GM18909 (cell line): ENCODE measurements around the gene MOV10L1.
"Not testable (repeated sequence)": the region's sequence is repeated elsewhere in the genome, so short reads cannot be mapped to it uniquely, and the experiment has no call there.

Experiments
- ATAC-seq: cut with Tn5 transposase; IDR thresholded peaks from one replicate; pipeline ENCODE4 v1.9.1; 2021; ENCODE audit warnings: mild to moderate bottlenecking; ENCODE audit not compliant: unreplicated experiment, poor library complexity

MOV10L1 gene

DNA sequence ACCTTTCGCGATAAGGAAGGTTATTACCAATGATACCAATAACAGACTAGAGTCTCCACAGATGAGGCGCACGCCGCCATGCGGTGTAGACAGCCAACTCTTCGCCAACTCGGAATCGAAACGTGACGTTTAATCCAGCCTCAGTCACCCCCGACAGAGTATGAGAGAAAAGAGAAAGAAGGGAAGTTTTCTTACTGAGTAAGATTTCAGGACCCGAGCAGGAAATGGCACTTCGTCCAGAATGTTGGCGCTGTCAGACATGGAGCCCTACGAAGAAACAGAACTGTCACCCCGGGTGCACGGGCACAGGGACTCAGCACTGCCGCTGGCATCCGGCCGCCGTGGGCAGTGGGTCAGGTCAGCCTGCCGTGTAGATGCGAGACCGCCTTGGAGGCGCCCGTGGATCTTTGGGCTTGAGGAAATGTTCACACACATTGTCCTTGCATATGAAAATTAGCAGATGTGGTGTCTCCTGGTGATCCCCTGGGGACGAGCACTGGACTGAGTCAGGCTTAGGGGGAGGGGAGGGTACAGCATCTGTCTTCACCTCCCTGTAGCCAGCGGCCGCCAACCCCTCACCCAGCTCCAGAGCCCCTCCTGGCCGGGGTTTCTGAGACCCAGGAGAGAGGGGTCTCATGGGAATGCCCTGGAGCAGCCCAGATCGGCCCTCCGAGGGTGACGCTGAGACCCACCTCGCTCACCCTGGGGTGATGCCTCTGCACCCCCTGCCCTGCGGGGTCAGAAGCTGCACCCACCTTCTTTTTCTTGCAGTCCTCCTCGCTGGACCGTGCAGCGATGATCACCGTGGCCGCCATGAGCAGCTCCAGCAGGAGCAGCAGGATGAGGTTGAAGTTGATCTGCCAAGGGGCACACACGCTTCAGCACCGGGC, 12.9 kb upstream of the MOV10L1 start:
- no peak for ATAC-seq

DNA sequence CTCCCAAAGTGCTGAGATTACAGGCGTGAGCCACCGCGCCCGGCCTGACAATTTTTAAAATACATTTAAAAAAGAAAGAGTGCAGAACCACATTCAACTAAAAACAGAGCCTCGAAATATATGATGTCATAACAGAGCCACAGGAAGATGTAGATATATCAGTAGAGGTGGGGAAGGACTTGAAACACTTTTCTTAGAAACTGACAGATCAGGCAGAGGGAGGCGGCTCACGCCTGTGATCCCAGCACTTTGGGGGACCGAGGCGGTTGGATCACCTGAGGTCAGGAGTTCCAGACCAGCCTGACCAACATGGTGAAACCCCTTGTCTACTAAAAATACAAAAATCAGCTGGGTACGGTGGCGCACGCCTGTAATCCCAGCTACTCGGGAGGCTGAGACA, 11.6 kb upstream of the MOV10L1 start:
- no peak for ATAC-seq

DNA sequence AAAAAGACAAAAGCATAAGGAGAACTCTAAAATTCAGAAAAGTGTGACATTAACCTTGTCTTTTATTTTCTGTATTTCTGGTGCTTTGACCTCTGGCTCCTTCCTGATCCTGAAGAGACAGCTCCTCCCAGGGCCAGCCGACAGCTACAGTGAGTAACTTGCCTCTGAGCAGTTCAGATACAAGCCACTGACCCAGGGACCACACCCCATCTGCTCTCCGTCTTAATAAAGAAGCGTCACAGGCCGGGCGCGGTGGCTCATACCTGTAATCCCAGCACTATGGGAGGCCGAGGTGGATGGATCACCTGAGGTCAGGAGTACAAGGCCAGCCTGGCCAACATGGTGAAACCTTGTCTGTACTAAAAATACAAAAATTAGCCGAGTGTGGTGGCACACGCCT, 11.0 kb upstream of the MOV10L1 start:
- ATAC-seq, result no peak

DNA sequence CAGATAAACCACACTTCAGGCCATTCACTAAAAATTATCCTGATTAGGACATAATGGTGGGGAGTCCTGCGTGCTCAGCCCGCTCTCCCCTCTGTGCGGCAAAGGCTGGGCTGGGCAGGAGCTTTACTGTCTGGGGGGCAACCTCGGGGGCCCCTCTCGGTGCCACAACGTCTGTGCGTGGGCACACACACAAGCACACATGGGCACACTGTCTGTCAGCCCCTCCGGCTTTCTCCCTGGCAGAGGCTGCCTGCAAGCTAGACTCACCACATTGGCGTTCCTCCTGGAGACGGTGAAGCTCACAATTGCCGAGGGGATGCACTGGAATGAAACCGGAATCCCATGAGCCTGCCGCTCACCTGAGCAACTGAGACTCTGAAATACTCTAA, 9.7 kb upstream of the MOV10L1 start:
- no peak for ATAC-seq

DNA sequence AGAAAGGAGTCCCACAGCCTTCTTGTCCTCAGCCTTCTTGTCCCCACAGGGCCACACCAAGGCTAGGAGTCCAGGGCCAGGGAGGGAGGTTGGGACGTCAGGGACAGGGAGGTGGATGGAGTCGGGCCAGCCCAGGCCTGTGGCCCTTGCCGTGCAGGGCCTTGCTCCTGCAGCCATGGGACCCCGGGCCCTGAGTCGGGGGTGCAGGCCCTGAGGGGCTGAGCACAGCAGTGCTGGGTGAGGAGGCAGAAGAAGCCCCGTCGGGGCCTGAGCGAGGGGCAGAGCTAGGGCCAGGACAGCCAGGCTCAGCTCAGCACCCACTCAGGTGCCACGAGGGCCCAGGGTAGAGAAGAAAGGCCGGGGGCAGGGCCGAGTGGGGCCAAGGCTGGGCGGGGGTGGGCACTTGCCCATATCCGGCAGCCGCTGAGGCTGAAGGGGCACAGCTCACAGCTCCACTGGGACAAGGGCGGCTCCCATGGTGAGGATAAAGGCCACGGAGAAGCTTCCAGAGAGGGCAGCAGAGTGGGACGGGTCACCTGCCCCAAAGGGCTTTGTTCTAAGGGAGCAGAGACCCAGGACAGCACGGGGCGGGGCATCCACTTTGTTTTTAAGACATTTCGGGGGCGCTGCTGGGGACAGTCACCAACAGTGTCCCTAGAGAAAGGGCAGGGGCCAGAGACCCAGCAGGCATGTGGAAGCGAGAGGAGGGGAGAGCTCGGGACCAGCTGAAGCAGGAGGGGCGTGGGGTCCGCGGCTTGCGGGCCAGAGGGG, 8.2 kb upstream of the MOV10L1 start:
- no peak for ATAC-seq

DNA sequence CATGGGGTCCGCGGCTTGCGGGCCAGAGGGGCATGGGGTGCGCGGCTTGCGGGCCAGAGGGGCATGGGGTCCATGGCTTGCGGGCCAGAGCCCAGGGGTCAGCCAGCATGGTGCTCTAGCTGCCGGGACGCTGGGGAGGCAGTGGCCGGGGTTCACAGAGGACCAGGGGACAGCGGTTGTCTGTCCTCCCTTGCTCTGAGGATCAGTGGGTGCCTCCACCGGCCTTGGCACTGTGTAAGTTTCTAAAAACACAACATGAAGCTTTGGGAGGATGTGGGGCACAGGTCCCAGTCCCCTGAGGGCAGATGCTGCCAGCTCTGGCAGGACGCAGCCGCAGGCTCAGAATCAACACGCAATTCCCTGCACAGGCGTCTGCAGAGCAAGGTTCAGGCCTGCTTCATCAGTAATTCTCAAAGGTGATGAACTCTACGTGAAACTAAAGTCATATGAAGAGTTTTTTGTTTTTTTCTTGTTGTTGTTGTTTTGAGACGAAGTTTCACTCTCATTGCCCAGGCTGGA, 7.5 kb upstream of the MOV10L1 start:
- no peak for ATAC-seq

DNA sequence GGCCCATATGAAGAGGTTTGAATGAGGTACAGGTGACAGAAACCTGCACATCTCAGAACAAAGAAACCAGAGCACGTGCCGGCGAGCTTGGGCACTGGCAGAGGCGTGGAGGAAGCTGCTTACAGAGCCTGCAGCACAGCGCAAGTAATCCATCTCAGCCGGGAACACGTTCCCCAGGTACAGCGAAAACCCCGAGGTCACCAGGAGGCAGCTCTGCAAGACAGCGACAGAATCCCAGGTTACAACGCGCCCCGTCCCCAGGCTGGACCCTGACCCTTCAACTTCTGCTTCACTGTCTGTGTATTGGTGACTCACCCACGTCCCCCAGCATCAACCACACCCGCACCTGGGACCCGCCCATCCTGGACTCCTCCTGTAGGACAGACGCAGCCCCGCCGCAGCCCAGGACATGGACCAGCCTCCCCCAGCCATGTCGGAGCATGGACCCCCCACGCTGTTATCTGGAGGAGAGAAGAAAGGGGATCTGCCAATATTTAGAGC, 6.8 kb upstream of the MOV10L1 start:
- no peak for ATAC-seq

DNA sequence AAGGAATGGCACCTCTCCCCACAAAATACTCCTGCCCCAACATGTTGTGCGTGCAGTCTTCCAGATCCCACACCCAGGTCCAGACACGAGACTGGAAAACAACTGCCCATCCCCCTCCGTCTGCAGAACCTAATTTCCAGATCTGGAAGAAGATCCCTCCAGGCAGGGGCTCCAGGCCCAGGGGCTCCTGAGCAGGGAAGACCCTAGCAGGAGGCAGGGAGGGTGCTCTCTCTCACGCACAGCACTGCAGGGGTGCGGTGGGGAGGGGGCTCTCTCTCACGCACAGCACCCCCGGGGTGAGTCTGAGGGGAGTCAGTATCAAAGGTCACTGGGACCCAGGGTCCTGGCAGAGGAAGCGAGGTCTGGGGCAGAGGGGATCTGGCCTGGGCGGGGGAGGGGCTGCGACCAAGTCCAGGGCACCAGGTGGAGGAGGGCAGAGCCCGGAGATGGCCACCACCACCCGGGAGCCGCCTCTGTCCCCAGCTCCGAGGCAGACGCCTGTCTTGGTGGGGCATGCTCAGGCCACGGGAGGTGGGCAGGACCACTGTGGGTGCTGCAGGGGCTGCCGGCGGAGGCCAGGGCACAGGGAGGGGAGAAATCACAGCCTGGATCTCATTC, 6.2 kb upstream of the MOV10L1 start:
- no peak for ATAC-seq

DNA sequence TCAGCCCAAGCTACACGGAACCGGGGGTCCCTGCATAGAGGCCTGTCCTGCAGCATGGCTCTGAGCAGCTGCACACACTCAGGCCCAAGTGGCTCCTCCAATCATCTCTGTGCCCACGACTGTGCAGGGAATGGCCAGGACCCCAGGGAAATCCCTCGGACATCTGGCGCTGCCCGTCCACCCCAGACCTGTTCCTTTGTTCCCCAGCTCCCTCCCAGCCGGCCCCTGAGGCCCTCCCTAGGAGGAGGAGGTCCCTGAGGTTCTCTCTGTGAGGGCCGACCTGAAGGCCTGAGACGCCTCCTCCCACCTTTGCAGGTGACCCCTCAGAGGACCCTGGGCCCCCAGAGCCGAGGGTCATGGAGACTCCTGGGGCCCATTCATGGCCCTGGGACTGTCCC, 5.7 kb upstream of the MOV10L1 start:
- ATAC-seq, result no peak

DNA sequence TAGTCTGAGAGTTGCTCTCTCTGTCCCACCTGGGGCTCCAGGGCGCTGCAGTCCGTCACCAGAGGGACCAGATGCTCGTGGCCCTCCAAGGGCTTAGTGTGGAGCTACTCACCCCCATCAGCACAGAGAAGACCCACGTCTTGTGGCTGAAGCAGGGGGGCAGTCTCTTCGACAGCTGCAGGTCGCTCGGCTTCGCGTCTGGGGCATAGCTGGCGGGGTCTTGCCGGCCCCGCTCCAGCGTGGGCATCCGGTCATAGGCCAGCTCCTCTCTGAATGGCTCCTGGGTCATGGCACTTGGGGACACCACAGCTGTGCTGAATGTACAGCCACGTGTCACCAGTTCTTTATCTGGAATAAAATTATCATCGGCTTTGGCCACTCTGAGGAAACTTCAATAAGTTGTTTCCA, 5.2 kb upstream of the MOV10L1 start:
- no peak for ATAC-seq

DNA sequence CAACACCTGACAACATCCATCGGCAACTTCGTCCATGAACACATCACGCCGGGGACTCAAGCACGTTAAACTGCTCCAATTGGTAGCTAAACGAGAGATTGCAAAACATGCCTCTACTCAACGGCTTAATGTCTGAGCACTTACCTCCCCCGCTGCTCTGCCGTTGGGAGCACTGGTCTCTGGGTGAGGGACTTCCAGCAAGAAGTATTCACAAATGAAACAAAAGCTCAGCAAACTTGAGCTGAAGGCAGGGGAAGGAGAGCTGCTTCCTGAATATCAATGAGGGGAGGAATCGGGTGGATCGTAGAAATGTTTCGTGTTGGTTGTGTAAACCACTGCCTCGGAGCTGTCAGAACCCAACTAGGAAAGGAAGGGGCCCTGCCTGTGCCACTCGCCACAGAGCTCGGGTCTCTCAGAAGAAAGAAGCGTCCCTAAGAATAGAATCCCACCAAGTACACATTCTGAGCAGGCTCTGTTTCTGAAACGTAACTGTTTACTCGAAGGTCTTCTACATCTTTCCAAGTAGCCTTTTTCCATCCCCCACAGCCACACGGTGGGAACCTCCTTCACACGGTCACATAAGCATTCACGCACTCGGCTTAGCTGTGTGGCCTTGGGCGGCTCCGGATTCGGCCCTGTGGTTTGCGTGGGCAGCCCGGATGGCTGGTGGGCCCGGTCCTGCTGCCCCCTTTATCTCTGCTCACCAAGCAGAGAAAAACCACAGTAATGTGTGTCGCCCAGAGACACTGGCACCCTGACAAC, 4.4 kb upstream of the MOV10L1 start, which contains the start of gene MLC1:
MLC1 (minus strand) TSS at position 216 of the 762 bp plus-strand sequence. CDS start 524 bp downstream, outside the sequence.
- no peak for ATAC-seq

DNA sequence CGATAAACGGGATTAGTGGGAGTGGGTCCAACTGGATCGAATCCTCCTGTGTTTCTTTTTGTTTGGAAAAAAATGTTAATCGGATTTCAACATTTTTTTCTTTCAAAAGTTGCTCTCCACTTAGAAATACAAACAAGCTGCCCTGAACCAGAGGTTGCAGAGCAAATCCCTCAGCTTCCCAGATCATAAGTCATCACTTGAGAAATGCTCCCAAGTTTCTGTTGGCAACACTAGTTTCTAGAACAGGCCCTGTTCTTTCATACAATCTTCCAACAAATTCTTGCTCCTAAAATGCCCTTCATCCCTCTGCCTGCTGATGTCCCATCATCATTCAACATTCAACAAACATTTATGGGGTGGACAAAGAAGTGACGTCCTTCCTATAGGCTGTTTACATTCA, 3.3 kb upstream of the MOV10L1 start:
- no peak for ATAC-seq

DNA sequence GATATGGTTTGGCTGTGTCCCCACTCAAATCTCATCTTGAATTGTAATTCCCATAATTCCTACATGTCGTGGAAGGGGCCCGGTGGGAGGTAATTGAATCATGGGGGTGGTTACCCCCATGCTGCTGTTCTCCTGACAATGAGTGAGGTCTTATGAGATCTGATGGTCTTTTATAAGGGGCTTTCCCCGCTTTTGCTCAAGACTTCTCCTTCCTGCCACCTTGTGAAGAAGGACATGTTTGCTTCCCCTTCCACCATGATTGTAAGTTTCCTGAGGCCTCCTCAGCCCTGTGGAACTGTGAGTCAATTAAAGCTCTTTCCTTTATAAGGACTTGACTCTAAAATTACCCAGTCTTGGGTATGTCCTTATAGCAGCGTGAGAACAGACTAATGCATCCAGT, 2.8 kb upstream of the MOV10L1 start:
- not testable (repeated sequence) for ATAC-seq

DNA sequence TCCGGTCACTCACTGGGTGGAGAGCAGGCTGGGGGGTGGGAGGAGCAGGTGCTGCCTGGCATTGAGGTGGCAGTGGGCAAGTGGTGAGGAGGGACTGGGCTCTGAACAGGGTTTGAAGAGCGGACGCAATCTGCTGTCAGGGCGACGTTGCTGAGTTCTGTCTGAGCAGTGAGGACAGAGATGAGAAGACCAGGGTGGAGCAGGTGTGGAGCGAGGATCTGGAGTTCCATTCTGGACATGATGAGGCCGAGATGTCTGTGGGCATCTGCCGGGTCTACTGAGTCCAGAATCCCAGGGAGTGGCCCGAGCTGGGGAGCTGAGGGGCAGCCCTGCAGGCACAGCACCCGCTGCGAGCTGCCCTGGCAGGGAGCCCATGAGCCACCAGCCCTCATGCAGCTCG, 2.2 kb upstream of the MOV10L1 start:
- ATAC-seq, result no peak

DNA sequence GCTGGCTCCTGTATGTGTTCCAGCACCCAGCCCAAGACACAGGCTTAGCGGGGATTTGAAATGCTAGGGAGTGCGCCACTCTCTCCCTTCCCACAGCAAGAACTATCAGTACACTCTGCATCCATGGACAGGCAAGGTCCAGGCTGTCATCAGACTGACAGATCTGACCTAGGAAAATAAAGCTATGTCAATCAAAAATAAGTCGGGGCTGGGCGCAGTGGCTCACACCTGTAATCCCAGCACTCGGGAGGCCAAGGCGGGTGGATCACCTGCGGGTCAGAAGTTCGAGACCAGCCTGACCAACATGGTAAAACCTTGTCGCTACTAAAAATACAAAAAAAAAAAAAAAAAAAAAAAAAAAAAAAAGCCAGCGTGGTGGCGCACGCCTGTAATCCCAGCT, 1.7 kb upstream of the MOV10L1 start:
- ATAC-seq, result no peak

DNA sequence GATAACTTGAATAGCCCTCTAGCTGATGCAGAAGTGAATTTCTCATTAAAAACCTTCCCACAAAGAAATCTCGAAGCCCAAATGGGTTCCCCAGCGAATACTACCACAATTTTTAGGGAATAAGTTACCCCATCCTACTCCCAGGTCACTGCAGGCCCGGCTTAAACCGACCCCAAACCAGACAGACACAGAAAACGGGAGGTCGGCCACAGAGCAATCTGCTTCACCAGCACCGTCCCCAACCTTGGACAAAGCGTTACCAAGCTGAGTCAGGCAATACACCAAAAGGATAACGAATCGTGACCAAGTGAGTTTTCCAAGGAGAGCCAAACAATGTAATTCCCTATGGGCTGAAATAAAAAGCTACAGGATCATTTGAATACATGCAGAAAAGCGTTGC, 575 bp upstream of the MOV10L1 start:
- no peak for ATAC-seq

DNA sequence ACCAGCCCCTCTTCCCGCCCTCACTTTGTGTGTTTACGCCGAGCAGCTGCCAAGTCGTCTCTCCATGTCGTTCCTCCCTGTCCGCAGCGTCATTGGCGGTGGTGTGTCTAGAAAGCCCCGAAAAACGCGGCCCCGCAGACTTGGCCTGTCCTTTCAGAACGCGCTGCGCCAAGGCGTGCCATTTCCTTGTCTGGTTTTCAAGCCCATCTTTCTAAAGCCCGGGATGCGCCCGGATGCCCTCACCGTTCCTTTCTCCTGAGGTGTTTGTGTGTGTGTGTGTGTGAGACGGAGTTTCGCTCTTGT, 557 bp downstream of the MOV10L1 start:
- no peak for ATAC-seq

DNA sequence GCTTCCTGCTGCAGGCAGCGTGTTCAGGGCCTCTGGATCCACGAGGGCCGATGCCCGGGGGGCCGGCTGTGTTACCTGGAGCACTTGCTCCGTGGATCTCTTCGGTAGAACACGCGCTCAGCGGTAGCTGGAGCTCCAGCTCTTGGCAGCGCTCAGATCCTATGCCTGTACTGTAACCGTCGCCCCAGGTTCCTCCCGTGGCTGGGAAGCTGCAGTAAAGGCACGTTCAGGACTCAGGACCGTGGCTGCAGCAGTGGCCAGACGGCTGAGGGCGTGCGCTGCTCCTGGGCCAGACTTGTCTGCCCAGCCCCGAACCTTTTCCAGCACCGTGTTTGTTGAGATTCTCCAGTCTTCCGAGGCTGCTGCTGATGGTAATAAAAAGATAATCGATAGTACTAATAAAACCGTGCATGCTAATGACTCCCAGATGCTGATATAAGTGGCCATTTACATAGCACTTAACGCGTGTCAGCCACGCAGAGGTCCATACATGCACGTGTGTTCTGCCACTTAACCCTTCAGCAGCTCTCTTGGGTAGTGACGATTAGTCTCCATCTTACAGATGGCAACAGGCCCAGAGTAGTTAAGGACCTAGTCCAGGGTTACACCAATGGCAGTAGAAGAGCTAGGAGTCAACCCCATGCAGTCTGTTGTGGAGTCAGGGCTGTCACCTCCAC, 1.4 kb downstream of the MOV10L1 start:
- ATAC-seq, result no peak

DNA sequence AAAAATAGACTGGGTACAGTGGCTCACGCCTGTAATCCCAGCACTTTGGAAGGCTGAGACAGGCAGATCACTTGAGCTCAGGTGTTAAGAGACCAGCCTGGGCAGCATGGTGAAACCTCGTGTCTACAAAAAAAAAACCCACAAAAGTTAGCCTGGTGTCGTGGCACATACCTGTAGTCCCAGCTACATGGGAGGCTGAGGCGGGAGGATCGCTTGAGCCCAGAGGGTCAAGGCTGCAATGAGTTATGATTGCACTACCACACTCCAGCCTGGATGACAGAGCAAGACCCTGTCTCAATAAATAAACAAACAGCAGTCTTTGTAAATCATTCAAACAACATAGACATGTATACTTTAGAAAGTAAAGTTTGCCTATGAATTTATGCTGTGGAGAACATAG, 2.5 kb downstream of the MOV10L1 start:
- ATAC-seq, result no peak

DNA sequence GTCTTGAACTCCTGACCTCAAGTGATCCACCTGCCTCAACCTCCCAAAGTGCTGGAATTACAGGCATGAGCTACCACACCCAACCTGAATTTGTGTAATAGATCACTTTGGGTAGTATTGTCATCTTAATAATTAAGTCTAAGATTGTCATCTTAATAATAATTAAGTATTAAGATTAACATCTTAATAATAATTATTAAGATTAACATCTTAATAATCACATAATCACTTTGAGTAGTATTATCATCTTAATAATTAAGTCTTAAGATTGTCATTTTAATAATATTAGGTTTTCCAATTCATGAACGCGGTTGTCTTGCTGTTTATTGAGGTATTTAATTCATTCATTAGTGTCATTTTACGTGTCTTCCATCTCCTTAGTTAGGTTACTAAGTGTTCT, 8.2 kb downstream of the MOV10L1 start:
- ATAC-seq, result no peak
